NCI-H1436 (cell line): ENCODE measurements around the gene FBXO34.
"Not testable (repeated sequence)": the region's sequence is repeated elsewhere in the genome, so short reads cannot be mapped to it uniquely, and the experiment has no call there.

Experiments used
- DNase-seq: peaks from one replicate; lab custom pipeline; 2025; lab: John Stamatoyannopoulos, UW

Gene FBXO34

DNA sequence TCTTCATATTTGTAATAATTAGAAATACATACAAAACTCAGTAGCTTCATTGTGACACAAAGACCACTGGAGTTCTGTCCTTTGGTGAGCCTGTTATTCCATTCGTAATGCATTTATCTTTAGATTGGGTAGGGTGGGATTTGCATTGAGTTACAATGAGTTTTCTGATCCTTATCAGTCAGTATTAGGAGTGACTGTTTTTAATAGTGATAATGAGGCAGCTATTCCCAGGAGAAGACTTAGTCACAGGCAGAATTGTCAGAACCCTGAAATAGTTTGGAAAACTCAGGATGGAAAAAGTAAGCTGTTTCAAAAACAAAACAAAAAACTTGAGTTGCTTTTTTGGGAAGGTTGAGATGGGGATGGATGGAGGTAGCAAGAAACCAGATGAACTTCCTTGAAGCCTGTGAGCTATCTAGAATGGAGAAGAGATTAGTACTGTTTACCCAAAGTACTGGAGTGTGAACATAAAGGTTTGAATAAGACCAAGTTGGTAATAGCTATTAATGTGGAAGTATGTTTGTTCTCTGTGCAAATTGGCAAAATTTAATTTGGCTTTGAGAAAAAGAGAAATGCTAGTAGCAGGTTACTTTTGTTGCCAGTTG lies 38.6 kb downstream of the FBXO34 start:
- no peak for DNase-seq

GRCh38 chr14:55312379-55313030 lies 41.3 kb downstream of the FBXO34 start:
- not testable (repeated sequence) for DNase-seq

- no peak for DNase-seq
Measured at GRCh38 chr14:55313480-55313879, 42.3 kb downstream of the FBXO34 start.

DNA sequence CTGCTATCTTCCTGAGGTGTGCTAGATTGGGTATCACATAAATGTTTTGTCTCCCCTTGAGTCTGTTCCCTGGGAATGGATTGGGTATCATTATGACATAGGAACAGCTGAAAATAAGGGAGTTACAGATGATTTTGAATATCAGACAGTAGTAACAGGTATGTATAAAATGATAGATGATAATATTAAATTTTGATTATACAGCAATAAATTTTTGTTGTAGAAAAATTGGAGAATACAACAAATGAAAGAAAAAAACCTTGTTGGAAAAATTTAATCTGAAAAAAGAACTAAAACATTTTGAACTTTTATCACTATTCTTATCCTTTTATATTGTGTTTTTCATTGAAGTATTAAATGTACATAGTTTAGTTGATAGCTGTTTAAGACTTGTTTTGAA lies 43.2 kb downstream of the FBXO34 start:
- no peak for DNase-seq

- DNase-seq = no peak
Measured at GRCh38 chr14:55316564-55316963, 45.3 kb downstream of the FBXO34 start.

DNA sequence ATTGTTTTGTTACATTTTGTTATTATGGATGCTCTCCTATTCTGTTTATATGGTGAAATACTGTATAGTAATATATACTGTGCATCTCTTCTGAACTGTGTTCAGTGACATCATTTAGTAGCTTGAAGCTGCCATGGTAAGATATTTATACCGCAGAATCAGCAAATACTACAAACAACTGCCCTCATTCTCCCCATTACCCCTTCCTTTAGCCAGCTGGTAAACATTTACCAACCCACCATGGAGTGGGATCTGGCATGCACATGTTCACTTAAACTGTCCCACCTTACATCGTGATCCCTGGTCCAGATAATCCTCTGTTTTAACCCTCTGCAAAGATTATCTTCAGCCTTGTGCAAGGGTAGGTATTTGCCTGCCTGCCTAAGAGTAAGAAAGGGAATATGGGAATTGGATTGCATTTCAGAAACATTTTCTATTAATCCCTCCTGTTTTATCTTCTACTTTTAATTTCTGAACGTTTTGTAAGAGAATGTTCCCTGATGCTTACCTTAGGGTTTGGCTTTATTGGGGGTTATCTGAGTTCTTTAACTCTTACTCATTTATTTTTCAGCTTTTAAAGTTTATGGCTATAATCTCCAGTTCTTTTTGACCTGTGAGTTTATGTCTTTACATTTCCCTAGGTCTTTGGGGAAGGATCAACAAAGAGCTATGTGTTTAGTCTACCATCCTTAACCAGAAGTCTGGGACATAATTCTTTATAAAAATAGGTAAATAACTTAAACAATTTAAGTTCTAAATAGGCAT lies 46.5 kb downstream of the FBXO34 start:
- no peak for DNase-seq

- no peak for DNase-seq
Measured at GRCh38 chr14:55318694-55319093, 47.5 kb downstream of the FBXO34 start.

- no peak for DNase-seq
Measured at GRCh38 chr14:55323910-55324309, 52.7 kb downstream of the FBXO34 start.

DNA sequence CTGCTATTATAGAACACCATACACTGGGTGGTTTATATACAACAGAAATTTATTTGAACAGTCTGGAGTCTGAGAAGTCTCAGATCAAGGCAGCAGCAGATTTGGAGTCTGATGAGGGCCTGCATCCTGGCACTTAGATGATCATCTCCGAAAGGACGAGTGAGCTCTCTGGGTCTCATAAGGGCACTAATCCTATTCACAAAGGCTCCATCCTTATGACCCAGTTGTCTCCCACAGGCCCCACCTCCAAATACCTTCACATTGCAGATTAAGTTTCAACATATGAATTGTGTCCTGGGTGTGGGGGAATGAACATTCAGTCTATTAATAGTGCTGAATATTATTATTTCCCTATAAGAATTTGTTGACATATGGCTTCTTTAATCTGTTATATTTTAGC lies 53.6 kb downstream of the FBXO34 start:
- DNase-seq = no peak

- no peak for DNase-seq
Measured at GRCh38 chr14:55327179-55327578, 56.0 kb downstream of the FBXO34 start.

DNA sequence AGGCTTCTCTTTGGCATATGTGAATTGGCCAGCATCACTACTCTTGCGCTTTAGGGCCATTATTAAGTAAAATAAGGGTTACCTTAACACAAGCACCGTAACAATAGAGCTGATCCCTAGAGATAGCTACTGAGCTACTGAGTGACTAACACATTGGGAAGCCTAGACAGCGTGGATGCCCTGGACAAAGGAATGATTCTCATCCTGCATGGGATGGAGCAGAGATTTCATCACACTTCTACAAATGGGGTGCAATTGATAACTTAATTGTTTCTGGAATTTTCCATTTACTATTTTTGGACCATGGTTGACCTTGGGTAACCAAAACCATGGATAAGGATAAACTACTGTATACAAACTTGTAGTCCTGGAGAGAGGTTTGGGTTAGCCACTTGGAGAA lies 57.1 kb downstream of the FBXO34 start:
- DNase-seq = no peak

GRCh38 chr14:55329999-55330710 lies 58.9 kb downstream of the FBXO34 start:
- DNase-seq = no peak

GRCh38 chr14:55332654-55333570 lies 61.7 kb downstream of the FBXO34 start:
- DNase-seq = no peak

DNA sequence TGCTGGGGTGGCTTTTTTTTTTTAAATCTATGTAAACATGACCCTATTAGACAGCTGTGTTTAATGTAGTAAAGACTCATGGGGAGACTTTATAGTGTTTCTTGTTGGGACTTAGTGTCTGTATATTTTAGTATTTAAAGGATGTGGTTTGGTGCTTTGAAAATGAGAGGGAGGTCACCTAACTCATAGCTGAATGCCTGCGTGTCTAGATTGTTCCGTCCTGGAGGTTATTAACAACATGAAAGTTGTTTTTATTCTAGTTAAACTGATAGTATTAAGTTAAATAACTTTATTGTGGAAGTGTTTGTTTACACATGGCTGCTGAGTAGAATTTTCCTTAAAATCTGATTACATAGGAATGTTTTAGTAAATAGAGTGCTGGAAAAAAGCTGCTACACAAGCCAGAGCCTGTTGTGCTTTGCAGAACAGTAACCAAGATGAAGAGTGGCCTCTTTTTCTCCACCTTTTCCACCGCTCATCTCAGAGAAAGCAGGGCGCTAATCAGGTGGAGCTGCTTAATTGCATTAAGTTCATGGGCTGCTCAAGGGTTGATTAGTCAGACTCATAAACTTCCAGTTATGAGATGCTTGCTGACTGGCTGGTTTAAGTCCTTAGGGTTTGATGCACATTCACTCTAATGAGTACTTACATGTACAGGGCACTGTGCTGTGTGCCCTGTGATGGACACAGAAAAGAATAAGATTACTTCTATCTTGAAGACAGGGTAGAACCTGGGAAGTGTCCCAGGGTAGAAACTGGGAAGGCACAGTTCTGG lies 62.7 kb downstream of the FBXO34 start:
- no peak for DNase-seq

GRCh38 chr14:55336162-55336561 lies 64.9 kb downstream of the FBXO34 start:
- no peak for DNase-seq

DNA sequence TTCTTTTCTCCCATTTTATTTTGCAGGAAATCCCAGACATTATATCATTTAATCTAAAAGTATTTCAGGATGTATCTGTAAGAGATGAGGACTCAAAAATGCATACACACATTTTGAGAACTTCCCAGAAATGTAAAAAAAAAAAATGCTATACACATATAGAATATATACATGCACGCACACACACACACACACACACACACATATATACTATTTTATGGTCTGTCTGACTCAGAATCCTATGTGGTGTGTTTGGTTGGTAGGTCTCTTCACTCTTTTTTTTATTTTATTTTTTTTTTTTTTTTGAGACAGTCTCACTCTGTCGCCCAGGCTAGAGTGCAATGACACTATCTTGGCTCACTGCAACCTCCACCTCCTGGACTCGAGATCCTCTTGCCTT lies 65.5 kb downstream of the FBXO34 start:
- DNase-seq = no peak

- DNase-seq = no peak
Measured at GRCh38 chr14:55339770-55340169, 68.5 kb downstream of the FBXO34 start.

GRCh38 chr14:55340482-55340881 lies 69.3 kb downstream of the FBXO34 start:
- DNase-seq = no peak

GRCh38 chr14:55341781-55342180 lies 70.6 kb downstream of the FBXO34 start:
- DNase-seq = no peak

GRCh38 chr14:55344582-55345163 lies 73.5 kb downstream of the FBXO34 start:
- DNase-seq = not testable (repeated sequence)
